ENCODE data around the gene COL4A2.

GRCh38 chr13:110337247-110337646 is 30.2 kb downstream of the COL4A2 start:
- TF ChIP-seq, protein P1, sequence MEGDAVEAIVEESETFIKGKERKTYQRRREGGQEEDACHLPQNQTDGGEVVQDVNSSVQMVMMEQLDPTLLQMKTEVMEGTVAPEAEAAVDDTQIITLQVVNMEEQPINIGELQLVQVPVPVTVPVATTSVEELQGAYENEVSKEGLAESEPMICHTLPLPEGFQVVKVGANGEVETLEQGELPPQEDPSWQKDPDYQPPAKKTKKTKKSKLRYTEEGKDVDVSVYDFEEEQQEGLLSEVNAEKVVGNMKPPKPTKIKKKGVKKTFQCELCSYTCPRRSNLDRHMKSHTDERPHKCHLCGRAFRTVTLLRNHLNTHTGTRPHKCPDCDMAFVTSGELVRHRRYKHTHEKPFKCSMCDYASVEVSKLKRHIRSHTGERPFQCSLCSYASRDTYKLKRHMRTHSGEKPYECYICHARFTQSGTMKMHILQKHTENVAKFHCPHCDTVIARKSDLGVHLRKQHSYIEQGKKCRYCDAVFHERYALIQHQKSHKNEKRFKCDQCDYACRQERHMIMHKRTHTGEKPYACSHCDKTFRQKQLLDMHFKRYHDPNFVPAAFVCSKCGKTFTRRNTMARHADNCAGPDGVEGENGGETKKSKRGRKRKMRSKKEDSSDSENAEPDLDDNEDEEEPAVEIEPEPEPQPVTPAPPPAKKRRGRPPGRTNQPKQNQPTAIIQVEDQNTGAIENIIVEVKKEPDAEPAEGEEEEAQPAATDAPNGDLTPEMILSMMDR (IDR thresholded peaks at IDR 0.05), result no peak
- TF ChIP-seq POLR2A (IDR thresholded peaks at IDR 0.05), result no peak
